Peyer's patch (tissue), 4 donors: Measurements from ENCODE around the gene ABTB1.

ENCODE experiments used
- POLR2A ChIP-seq, 2 donors: fragments of 450-650 bp; IDR thresholded peaks; one replicate each; pipeline ENCODE4 v1.5.1; 2017; ENCODE audit warnings: antibody characterized with exemption in 2 of 2, mild to moderate bottlenecking in 2 of 2, moderate library complexity in 2 of 2
- TF ChIP-seq, protein P1 (sequence below), 6 experiments: fragments of 450-650 bp in 4 of 6; fragments of 200-600 bp in 2 of 6; sonication (generic) in 1 of 6; IDR thresholded peaks; one replicate each; pipeline ENCODE4 v1.5.1; 2017 to 2019; ENCODE audit warnings: antibody characterized with exemption in 6 of 6, mild to moderate bottlenecking in 3 of 6, moderate library complexity in 1 of 6

DNA sequence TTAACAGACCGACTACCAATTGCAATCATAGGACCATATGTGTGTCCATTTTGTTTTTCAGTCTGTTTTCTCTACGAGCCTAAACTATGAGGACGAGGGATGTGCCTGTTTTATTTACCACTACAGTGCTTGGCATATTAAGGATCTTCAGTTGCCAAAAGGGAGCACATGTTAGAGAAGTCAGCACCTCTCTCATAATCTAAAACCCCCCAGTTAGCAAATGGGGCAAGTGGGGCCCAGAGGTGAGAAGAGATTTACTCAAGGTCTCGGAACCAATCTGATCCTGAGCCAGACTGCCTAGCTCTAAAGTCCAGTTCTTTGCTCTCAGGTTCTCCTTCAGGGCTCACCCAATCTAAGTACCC is 44.3 kb upstream of the ABTB1 start:
- TF ChIP-seq, protein P1, sequence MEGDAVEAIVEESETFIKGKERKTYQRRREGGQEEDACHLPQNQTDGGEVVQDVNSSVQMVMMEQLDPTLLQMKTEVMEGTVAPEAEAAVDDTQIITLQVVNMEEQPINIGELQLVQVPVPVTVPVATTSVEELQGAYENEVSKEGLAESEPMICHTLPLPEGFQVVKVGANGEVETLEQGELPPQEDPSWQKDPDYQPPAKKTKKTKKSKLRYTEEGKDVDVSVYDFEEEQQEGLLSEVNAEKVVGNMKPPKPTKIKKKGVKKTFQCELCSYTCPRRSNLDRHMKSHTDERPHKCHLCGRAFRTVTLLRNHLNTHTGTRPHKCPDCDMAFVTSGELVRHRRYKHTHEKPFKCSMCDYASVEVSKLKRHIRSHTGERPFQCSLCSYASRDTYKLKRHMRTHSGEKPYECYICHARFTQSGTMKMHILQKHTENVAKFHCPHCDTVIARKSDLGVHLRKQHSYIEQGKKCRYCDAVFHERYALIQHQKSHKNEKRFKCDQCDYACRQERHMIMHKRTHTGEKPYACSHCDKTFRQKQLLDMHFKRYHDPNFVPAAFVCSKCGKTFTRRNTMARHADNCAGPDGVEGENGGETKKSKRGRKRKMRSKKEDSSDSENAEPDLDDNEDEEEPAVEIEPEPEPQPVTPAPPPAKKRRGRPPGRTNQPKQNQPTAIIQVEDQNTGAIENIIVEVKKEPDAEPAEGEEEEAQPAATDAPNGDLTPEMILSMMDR (IDR thresholded peaks at IDR 0.05), result no peak
- TF ChIP-seq POLR2A (IDR thresholded peaks at IDR 0.05), result no peak
